LNCaP clone FGC (cell line): ENCODE measurements around the gene BHLHE41.
A peak's percentile ranks its signal among the peaks of the same experiment; 100 is the strongest.

Experiments
- DNase-seq: peaks from one replicate; pipeline ENCODE4 v3.0.0-alpha.2; 2011; ENCODE audit warnings: low read depth
- H3K4me3 ChIP-seq: 2 replicates; pipeline ENCODE4 v1.5.1; 2011; ENCODE audit warnings: mild to moderate bottlenecking, low read depth, low read length, control low read depth
- TF ChIP-seq, protein P1 (sequence below): IDR thresholded peaks from 2 replicates; pipeline ENCODE4 v1.5.1; 2012; ENCODE audit warnings: mild to moderate bottlenecking; ENCODE audit not compliant: control insufficient read depth, insufficient read depth; ENCODE audit errors: extremely low read depth

BHLHE41 gene

DNA sequence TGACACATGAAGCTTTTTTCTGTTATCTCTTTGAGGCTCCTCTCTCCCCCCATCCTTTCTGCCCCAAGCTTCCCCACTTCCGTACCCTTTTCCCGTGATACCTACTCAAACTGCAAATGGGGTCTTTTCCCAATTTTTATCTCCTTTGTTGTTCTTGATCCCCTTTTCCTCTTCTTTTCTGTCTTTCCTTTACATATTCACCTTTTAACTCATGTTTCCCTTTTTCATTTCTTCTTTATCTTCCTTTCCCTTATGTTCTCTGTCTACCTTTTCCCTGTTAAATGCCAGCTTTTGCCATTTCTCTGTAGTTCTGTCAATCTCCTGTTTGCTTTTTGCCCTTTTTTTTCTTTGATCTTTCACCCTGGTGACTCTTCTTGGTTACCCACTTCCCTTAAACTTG lies 2.6 kb upstream of the BHLHE41 start:
- DNase-seq: no peak
- TF ChIP-seq, protein P1, sequence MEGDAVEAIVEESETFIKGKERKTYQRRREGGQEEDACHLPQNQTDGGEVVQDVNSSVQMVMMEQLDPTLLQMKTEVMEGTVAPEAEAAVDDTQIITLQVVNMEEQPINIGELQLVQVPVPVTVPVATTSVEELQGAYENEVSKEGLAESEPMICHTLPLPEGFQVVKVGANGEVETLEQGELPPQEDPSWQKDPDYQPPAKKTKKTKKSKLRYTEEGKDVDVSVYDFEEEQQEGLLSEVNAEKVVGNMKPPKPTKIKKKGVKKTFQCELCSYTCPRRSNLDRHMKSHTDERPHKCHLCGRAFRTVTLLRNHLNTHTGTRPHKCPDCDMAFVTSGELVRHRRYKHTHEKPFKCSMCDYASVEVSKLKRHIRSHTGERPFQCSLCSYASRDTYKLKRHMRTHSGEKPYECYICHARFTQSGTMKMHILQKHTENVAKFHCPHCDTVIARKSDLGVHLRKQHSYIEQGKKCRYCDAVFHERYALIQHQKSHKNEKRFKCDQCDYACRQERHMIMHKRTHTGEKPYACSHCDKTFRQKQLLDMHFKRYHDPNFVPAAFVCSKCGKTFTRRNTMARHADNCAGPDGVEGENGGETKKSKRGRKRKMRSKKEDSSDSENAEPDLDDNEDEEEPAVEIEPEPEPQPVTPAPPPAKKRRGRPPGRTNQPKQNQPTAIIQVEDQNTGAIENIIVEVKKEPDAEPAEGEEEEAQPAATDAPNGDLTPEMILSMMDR: no peak
- H3K4me3 ChIP-seq: no peak overlapping the region

DNA sequence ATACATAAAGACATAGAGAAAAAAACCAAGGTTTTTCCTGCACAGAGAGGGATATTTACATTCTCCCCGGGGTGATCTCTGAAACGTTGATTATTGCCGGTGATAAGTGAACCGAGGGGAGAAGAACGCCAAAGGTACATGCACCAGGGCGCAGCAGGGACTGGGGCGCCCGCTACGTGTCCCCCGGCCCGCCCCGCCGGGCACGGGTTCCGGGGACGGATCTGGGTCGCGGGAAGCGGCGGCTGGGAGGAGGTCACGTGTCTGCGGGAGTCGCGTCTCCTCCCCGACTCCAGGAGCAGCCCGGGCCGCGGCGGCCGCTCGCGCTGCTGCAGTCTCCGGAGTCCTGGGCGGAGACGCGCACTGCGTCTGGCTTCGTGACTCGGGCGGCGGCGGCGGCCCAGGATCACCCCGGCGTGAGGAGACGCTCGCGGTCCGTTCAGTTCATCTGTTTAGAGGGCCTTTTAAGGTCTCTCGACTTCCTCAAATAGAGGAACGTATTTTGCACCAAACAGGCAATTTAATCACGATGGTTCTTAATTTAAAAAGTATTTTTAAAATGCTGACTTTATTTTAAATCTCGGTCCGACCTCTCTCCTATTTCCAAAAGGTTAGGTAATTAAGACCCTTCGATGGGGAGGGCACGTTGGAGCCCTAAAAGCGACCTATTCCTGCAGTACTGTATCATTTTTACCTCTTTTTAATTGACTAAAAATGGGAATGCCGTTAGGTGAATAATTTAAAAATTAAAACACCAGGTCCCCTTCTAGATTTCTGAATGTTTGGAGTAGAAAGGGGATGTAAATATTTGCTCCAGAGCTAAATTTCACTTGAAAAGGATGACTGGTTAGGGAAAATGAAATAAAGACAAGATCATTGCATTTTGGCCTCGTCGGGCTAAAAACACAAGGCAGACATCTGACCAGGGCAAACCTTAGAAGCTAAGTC lies 1.8 kb upstream of the BHLHE41 start:
- TF ChIP-seq, protein P1: 0 out of 2 replicates have a peak, but pooled peaks have one; percentile 15
- H3K4me3 ChIP-seq: peak overlapping the region; percentile 57
- DNase-seq: no peak

DNA sequence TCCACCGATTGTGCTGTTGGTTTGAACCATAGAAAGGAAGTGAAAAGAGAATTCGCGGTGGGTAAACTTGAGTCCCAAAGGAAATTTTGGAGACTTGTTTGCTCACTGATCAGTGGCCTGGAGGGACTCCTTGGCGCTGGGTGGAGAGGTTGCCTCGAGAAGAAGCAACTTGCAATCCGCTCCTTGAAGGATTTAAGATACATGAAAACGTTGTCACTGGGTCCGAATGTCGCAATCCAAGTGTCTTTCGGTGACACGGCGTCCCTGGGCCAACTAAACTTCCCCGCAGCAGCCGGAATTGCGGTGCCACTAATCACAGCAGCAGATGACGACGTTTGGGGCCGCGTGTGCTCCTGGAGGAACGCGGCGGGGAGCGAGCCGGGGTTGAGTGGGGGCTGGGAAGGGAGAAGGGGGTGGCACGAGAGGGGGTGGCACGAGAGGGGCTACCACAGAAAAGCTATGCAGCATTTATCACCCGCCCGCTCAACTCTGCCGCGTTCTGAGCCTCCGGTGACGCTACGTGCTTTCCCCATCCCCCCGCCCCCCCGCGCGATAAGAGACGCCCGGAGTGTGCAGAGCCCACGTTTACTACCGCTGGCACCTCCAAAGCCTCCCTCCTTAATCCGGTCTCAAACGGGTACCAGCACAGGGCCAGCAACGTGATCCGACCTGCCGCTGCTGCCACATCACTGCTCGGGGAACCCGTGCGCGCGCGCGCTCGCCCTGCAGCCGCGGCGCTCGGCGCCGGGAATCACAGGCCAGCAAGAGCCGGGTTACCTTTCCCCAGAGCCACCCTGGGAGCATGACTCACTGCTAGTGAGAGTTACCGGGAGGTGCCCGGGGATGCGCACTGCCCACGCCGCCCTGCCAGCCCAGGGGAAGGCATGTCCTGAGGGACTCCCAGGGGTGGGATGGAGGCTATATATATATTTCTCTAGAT lies 833 bp upstream of the BHLHE41 start:
- DNase-seq: no peak
- H3K4me3 ChIP-seq: peak overlapping the region; percentile 57
- TF ChIP-seq, protein P1: no peak

DNA sequence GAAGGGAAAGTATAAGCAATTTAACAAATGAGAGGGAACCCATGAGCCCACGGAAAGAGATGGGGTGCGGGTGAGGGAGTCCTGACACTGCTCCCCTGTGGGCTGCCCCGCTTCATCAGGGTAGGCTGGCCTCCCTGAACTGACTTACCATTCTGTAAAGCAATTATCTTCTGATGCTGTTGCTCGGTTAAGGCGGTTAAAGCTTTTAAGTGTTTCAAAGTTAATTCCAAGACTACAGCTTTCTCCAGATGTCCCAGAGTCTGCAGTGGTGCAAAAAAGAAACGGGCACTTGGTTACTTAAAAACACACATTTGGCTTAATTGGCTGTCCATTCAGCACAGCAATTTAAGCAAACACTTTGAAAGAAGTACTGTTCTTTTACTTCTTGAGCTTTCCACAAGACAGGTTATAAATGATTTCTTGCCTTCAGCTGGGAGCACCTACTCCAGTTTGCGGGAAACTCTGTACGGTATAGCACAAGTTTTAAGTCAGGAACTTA lies 1.3 kb downstream of the BHLHE41 start:
- TF ChIP-seq, protein P1: no peak
- no peak for DNase-seq
- H3K4me3 ChIP-seq: no peak overlapping the region

DNA sequence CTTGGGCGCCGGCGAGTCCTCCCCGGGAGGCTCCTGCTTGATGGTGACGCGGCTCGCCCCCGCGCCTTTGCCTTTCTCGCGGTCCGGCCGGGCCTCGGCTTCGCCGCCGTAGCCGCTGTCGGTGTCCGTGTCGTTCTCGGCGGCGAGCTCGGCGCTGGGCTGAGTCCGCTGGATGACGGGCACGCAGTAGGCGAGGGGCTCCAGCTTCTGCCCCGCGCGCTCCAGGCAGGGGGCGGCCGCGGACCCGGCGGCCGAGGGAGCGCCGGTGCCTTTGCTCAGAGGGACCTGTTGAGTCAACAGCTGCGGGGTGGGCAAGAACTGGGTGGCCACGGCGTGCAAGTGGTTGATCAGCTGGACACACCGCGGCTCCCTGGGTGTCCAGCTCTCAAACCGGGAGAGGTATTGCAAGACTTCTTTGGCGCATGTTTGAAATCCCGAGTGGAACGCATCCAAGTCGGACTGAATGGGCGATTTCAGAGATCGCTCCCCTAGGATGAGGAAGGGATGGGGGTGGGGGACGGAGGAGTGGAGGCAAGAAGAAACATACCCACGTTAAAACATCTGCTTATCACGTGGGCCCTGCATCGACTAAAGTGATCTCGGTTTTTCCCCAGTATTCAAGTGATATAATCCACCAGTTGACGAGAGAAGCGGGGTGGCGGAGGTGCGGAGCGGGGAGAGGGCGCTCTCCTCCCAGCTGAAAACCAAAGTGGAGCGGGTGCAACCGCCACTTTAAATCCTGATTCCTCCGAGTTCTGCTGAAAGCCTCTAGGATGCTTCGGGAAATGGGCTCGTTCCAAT lies 2.0 kb downstream of the BHLHE41 start:
- no peak for DNase-seq
- TF ChIP-seq, protein P1: no peak
- no peak overlapping the region for H3K4me3 ChIP-seq

DNA sequence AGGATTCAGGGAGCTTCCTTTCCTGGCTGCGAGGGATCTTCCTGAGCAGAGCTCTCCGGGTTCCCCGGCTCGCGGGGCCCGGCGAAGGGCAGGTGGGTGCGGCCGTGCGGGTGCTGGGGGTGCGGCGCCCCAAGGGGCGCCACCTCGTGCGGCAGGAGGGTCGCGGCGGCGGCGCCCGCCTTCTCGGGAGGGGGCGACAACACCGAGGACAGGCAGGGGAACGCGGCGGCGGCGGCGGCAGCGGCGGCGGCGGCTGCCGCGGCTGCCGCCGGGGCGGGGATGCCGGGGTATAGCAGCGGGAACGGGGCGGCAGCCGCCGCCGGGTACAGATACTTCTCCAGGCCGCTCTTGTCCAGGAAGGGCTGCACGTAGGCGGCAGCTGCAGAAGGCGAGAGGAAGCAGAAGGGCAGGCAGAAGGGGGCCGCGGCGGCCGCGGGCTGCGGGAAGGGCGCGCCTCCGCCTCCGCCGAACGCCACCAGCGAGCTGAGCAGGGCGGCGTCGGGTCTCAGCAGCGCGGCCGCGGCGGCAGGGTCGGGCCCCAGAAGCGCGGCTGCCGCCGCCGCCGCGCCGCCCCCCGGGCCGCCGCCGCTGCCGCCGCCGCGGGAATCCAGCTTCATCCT lies 2.7 kb downstream of the BHLHE41 start:
- TF ChIP-seq, protein P1: no peak
- no peak for DNase-seq
- H3K4me3 ChIP-seq: no peak overlapping the region
